ENCODE results near the gene FADS1.
A peak's percentile ranks its signal among the peaks of the same experiment; 100 is the strongest.

The FADS1 gene

GRCh38 chr11:61793083-61793828 lies 23.5 kb downstream of the FADS1 start:
- DNase-seq: no peak

GRCh38 chr11:61792310-61793082 lies 24.3 kb downstream of the FADS1 start, which contains the start of the genes FEN1 and TMEM258:
Gene FEN1 (plus strand): TSS chr11:61792911. CDS start chr11:61795362, 2,451 bp downstream.
Gene TMEM258 (minus strand): TSS chr11:61792599. CDS start chr11:61792558, 41 bp downstream.
- DNase-seq: peak; percentile 94

- DNase-seq: peak; percentile 91
Measured at GRCh38 chr11:61791737-61792309, 25.0 kb downstream of the FADS1 start.

GRCh38 chr11:61787928-61788491 lies 28.8 kb downstream of the FADS1 start:
- DNase-seq: peak; percentile 58

- DNase-seq: no peak
Measured at GRCh38 chr11:61785837-61786402, 30.9 kb downstream of the FADS1 start.

- DNase-seq: no peak
Measured at GRCh38 chr11:61784506-61784805, 32.3 kb downstream of the FADS1 start.

GRCh38 chr11:61783717-61784505 lies 32.9 kb downstream of the FADS1 start:
- DNase-seq: peak; percentile 62

GRCh38 chr11:61782841-61783240 lies 34.0 kb downstream of the FADS1 start:
- no peak for DNase-seq

GRCh38 chr11:61782299-61782698 lies 34.5 kb downstream of the FADS1 start:
- DNase-seq: no peak

- no peak for DNase-seq
Measured at GRCh38 chr11:61781585-61781984, 35.2 kb downstream of the FADS1 start.

GRCh38 chr11:61780581-61781162 lies 36.1 kb downstream of the FADS1 start:
- no peak for DNase-seq

GRCh38 chr11:61779666-61780525 lies 36.9 kb downstream of the FADS1 start:
- no peak for DNase-seq

- no peak for DNase-seq
Measured at GRCh38 chr11:61778920-61779650, 37.7 kb downstream of the FADS1 start.

GRCh38 chr11:61778357-61778886 lies 38.4 kb downstream of the FADS1 start:
- DNase-seq: no peak

- no peak for DNase-seq
Measured at GRCh38 chr11:61777234-61778090, 39.3 kb downstream of the FADS1 start.

- DNase-seq: peak; percentile 64
Measured at GRCh38 chr11:61776561-61777075, 40.2 kb downstream of the FADS1 start.

- no peak for DNase-seq
Measured at GRCh38 chr11:61775606-61776554, 40.9 kb downstream of the FADS1 start.

Data from EL (cell line).